D341Med (cell line): Measurements from ENCODE around the gene ARHGEF2.
"Not testable (repeated sequence)": the region's sequence is repeated elsewhere in the genome, so short reads cannot be mapped to it uniquely, and the experiment has no call there.

Source experiments
- DNase-seq: peaks from one replicate; pipeline ENCODE4 v3.0.0; 2012; ENCODE audit warnings: low spot score

ARHGEF2 gene

DNA sequence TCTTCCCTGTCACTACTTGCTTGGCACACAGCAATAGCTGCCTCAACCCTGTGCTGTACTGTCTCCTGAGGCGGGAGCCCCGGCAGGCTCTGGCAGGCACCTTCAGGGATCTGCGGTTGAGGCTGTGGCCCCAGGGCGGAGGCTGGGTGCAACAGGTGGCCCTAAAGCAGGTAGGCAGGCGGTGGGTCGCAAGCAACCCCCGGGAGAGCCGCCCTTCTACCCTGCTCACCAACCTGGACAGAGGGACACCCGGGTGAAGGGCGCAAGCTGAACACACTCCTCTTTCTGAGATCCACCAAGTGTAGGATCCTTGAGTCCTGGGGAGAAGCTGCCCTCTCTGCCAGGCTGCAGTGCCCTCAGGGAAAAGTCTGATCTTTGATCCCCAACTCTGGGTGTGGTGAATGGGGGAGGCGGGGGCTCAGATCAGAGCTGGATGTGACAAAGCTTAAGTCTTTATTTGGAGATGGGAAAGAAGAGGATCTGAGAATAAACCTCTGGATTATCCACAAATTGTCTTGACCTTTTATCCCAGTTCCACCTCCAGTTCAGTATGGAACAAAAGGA is 35.7 kb downstream of the ARHGEF2 start:
- no peak for DNase-seq

- DNase-seq, result no peak
Observed at GRCh38 chr1:155941845-155942531, 36.4 kb downstream of the ARHGEF2 start.

DNA sequence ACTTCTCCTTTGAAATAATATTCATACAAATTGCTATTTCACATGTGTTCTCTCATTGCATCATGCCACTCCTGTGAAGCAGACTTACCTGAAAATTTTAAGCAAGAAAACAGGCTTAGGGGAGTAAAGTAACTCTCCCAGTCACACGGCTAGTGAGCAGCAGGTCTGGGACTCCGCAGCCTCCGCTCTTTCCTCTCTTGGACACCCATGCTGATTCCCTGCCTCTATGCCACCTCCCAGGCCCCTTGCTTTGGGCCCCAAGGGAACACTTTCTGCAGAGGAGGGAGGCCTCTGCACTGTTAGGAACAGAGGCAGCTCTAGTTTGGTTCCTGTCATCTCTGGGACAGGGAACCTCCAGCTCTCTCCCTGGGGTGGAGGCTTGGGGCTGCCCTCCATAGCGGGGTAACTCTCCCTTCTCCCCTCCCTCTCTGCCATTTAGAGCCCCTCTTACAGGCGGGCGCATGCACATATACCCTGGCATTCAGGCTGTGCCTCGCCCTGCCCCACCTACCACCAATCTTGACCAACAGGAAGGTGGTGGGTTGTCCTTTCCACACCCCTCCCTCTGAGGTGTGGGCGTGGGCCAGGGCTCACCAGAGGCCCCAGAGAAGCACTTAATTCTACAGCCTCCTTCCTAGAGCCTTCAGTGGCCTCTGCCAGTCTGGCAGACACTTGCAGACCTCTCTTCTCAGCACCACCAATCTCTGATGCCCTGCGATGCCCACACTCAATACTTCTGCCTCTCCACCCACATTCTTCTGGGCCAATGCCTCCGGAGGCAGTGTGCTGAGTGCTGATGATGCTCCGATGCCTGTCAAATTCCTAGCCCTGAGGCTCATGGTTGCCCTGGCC is 37.1 kb downstream of the ARHGEF2 start, which contains the start of gene RXFP4:
RXFP4 (plus strand) TSS at position 646 of the 852 bp plus-strand sequence; CDS start at position 718, 72 bp downstream.
- DNase-seq, result no peak

DNA sequence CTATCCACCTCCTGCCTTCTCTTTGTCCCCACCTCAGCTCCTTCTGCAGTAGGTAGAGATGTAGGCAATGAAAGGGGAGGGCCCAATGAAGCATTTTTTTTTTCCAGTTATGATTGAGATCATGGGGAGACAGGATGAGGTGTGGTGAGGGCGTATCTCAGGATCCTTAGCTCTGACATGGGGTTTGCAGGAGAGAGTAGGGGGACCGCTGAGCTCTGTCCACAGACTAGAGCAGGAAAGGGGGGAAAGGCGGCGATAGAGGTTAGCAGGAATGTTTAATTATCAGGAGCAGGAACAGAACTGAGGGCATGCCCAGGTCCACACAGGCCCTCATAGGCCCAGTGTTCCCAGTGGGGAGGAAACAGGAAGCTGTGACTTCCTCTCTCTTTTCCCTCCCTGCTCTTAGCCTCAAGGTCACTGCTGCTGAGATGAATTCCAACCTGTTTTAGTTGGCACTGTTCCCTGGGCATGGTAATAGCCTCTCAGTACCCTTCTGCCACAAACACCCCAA is 37.8 kb downstream of the ARHGEF2 start:
- DNase-seq, result no peak

- DNase-seq, result peak; percentile 72
Observed at GRCh38 chr1:155938220-155938627, 40.1 kb downstream of the ARHGEF2 start.

DNA sequence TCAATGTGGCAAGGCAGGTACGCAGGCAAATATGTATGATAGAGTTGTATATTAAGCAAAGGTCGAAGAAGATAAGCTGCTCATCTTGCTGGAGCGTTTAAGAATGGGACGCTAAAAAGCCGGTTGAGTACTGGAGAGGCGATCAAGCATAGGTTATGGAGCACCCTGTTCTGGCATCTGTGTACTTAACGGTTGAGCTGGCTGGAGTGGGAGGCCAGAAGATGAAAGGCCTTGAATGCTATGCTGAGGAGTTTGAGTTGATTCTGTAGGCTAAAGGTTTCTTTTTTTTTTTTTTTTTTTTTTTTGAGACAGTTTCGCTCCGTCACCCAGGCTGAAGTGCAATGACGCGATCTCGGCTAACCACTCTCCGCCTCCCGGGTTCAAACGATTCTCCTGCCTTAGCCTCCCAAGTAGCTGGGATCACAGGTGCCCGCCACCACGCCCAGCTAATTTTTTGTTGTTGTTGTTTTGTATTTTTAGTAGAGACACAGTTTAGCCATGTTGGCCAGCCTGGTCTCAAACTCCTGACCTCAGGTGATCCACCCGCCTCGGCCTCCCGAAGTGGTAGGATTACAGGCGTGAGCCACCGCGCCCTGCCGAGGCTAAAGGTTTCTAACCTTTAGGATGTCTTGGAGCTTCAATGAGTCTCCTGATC is 43.3 kb downstream of the ARHGEF2 start:
- peak; percentile 42 for DNase-seq

DNA sequence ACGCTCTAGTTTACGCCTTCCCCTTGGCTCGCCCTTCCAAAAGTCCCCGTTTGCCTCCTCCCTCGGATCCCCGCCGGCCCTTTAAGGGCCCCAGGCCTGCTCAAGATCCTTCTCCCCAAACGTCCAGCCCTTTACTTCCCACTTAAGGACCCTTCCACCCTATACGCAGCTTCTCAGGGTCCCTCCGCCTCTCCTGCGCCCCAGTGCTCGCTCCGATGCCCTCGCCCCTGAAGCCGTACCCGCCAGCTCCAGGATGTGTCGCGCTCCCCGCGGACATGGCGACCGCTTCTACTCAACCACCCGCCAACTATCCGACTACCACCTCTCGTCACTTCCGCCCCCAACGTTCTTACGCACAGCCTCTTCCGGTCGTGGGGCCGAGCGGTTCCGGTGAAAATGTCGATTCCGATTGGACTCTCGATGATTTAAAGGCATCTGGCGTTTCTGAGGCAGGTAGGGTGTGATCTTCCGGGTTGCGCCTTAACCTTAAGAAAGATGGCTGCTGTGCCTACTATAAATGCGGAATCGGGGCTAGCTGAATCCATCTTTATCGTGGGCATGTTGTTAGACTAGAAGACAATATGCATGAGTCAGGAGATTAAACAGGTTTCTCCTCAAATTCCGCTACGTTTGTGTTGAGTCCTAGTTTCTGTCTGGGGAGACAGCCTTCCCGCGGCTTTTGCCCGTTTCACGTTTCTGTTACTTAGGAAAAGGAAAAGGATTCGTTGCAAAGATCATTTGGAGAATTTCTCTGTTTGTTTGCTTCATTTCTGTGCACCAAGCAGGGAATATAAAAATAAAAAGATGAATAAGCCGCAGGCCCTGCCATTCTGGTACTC is 44.0 kb downstream of the ARHGEF2 start, which contains the start of gene KHDC4:
KHDC4 (minus strand) TSS at position 317 of the 839 bp plus-strand sequence; CDS start at position 277, 40 bp downstream.
- DNase-seq, result peak; percentile 96

DNA sequence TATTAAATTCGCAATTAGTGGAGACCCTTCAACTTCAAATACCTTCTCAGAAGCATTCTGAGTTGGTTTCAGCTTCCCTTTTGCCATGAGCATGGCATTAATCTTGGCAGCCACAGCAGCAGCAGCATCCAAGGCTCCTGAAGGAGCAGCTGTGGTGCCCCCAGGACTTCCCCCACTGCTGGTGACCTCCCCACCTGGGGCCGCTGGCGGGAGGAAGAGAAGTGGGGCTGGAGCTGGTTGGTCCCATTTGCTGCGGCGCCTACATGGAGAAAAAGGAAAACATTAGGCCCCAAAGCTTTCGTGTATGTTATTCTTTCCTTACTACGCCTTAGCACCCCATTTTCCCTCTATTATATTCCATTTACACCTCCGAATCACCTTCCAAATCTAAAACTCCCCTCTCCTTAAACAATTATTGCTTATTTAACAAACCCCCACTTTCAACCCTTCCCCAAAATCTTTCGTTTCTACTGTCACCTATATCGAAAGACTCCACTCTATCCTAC is 44.7 kb downstream of the ARHGEF2 start:
- peak; percentile 51 for DNase-seq

DNA sequence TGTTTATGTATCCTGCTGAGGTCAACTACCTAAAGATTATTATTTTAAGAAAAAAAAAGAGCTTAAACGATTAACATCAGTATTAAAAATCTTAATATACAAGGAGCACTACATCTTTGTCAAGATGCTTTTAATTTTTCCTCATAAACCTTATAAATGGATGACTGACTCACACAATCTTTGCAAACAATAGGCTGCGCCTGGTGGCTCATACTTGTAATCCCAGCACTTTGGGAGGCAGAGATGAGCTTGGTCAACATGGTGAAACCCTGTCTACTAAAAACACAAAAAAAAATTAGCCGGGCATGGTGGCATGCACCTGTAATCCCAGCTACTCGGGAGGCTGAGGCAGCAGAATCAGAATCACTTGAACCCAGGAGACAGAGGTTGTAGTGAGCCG is 45.9 kb downstream of the ARHGEF2 start:
- DNase-seq, result no peak

GRCh38 chr1:155932081-155932480 is 46.3 kb downstream of the ARHGEF2 start:
- no peak for DNase-seq

GRCh38 chr1:155931332-155932038 is 46.9 kb downstream of the ARHGEF2 start:
- no peak for DNase-seq

DNA sequence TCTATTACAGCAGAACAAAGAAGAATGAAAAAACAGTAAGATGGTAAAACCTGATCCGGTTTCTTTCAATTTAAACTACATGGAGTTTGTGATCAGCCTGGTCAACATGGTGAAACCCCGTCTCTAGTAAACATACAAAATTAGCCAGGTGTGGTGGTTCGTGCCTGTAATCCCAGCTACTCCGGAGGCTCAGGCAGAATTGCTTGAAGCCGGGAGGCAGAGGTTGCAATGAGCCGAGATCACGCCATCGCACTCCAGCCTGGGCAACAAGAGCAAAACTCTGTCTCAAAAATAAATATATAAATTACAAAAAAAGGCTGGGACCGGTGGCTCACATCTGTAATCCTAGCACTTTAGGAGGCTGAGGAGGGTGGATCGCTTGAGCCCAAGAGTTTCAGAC is 47.6 kb downstream of the ARHGEF2 start:
- not testable (repeated sequence) for DNase-seq

GRCh38 chr1:155929057-155929456 is 49.3 kb downstream of the ARHGEF2 start:
- DNase-seq, result no peak

- no peak for DNase-seq
Observed at GRCh38 chr1:155925506-155925905, 52.8 kb downstream of the ARHGEF2 start.

DNA sequence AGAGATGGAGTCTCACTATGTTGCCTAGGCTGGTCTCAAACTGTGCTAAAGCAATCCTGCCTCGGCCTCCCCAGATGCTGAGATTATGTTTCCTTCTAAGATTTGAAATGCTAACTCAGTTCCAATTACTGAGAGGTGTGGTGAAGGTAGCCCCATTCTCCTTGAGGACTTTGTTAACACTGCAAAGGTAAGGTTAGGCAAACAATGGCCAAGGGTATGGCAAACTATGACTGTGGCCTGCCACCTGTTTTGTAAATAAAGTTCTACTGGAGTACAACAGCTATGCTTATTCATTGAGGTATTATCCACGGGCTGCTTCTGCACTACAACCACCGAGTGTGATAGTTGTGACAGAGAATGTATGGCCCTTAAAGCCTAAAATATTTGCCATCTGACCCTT is 57.6 kb downstream of the ARHGEF2 start:
- no peak for DNase-seq

GRCh38 chr1:155919801-155920200 is 58.5 kb downstream of the ARHGEF2 start:
- DNase-seq, result no peak

DNA sequence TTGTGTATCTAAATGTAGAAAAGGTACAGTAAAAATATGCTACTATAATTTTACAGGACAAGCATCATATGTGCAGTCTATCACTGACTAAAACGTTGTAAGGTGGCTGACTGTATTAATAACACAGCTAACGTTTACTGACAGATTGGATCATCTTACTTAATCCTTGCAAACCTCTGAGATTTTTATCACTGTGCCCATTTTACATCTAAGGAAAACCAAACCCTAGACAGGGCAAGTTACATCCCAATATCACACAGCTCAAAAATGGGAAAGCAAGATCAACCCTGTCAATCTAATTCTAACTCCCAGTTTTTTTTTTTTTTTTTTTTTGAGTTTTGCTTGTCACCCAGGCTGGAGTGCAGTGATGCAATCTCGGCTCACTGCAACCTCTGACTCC is 59.7 kb downstream of the ARHGEF2 start:
- DNase-seq, result no peak

DNA sequence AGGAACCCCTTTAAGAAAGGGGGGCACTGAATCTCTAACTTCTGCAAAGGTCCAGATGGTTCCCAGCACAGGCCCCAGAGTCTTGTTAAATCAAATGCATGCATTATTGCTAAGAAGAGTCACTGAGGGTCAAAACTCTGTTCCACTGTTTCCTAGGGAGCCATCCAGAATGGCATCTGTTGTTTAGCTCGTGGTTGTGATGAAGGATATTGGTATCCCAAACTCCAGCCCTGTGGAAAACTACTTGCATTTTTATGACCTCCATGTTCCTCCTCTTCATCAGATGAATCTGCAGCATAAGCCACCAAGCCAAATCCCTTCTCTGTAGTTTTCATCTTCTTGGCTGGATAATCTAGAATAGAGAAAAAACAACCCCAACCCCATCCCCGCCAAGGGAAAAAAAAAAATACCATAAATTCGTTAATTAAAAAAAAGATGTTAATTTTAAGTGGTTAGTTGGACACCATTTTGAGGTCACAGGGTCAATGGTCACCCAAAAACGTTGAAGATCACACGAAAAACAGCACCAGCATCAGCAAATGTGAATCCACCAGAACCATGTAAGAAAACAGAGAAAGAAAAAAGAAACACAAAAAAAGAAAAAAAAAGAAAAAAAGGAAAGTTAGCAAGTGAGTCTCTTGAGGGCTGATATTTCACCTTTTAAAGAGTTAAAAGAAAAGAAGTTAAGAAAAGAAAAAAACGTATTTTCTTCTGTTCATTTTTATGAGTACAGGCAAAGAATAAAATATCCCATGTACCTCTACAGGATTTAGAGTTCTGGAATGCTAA is 64.2 kb downstream of the ARHGEF2 start:
- no peak for DNase-seq

DNA sequence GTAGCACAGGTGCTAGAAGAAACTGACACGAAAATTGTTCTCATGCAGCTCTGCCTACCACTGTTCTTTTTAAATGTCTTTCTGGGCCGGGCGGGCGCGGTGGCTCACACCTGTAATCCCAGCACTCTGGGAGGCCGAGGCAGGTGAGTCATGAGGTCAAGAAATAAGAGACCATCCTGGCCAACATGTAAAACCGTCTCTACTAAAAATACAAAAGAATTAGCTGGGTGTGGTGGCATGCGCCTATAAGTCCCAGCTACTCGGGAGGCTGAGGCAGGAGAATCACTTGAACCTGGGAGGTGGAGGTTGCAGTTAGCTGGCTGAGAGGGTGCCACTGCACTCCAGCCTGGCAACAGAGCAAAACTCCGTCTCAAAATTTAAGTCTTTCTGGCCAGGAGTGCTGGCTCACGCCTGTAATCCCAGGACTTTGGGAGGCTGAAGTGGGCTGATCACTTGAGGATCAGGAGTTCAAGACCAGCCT is 66.3 kb downstream of the ARHGEF2 start:
- DNase-seq, result no peak
